GF-D8 (cell line): Measurements from ENCODE around the gene C10orf71.

Experiments
- DNase-seq: peaks from one replicate; lab custom pipeline; 2025; lab: John Stamatoyannopoulos, UW

The C10orf71 gene

GRCh38 chr10:49318755-49319154 lies 19.8 kb downstream of the C10orf71 start:
- no peak for DNase-seq

GRCh38 chr10:49319206-49319605 lies 20.2 kb downstream of the C10orf71 start:
- DNase-seq: no peak

- DNase-seq: no peak
Measured at GRCh38 chr10:49320191-49320590, 21.2 kb downstream of the C10orf71 start.

GRCh38 chr10:49321021-49321420 lies 22.1 kb downstream of the C10orf71 start:
- no peak for DNase-seq

GRCh38 chr10:49322371-49323170 lies 23.6 kb downstream of the C10orf71 start:
- no peak for DNase-seq

GRCh38 chr10:49323171-49323895 lies 24.4 kb downstream of the C10orf71 start:
- DNase-seq: no peak

- DNase-seq: no peak
Measured at GRCh38 chr10:49323896-49324270, 24.9 kb downstream of the C10orf71 start.

- DNase-seq: no peak
Measured at GRCh38 chr10:49324711-49325110, 25.7 kb downstream of the C10orf71 start.

- no peak for DNase-seq
Measured at GRCh38 chr10:49325131-49325915, 26.4 kb downstream of the C10orf71 start.

GRCh38 chr10:49325916-49326783 lies 27.2 kb downstream of the C10orf71 start:
- no peak for DNase-seq

- DNase-seq: no peak
Measured at GRCh38 chr10:49327036-49327813, 28.3 kb downstream of the C10orf71 start.

- no peak for DNase-seq
Measured at GRCh38 chr10:49328401-49329145, 29.6 kb downstream of the C10orf71 start.

GRCh38 chr10:49329146-49329505 lies 30.2 kb downstream of the C10orf71 start:
- no peak for DNase-seq

- no peak for DNase-seq
Measured at GRCh38 chr10:49330127-49330665, 31.2 kb downstream of the C10orf71 start.

- DNase-seq: no peak
Measured at GRCh38 chr10:49331431-49331830, 32.5 kb downstream of the C10orf71 start.

- no peak for DNase-seq
Measured at GRCh38 chr10:49332333-49332732, 33.4 kb downstream of the C10orf71 start.

GRCh38 chr10:49332768-49333167 lies 33.8 kb downstream of the C10orf71 start:
- DNase-seq: no peak

- DNase-seq: no peak
Measured at GRCh38 chr10:49333192-49333591, 34.2 kb downstream of the C10orf71 start.

- no peak for DNase-seq
Measured at GRCh38 chr10:49334964-49335363, 36.0 kb downstream of the C10orf71 start.
